HG03442 (cell line): ENCODE results near the gene PLVAP.

Experiments
- ATAC-seq: cut with Tn5 transposase; IDR thresholded peaks from one replicate; pipeline ENCODE4 v1.9.1; 2021; ENCODE audit warnings: mild to moderate bottlenecking, moderate library complexity; ENCODE audit not compliant: unreplicated experiment

The PLVAP gene

DNA sequence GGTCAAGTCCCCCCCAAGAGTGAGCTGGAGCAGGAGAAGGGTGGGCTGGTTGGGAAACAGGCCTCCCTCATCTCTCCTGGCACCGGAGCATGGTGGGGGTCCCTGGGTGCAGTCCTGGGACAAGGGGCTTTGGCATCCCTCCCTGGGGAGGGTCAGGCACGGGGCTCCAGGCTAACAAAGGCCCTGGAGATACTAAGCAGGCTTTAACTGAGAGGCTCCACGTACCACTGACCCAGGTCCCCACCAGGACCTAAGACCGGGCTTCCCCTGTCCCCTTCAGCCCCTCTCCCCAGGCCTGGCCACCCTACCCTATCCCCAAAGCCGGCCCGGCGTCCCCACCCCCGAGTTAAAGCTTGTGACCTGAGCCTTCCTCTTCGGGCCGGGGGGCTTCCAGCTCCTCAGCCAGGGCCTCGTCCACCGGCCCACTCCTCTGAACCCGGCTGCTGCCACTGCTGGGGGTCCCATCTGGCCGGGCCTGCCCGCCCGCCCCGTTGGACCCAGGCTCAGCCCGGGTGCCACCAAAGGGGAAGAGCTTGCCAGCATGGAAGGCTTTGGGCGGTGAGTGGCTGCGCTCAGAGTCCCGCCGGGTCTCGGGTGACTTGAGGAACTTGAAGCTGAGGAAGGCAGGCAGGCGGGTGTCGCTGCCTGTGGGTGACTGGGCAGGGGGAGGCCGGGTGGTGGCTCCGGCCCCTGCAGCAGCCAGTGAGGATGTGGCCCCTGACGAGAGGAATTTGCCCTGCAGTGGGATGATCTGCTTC is 52.6 kb downstream of the PLVAP start:
- no peak for ATAC-seq

GRCh38 chr19:17323964-17324332 is 53.2 kb downstream of the PLVAP start:
- no peak for ATAC-seq

GRCh38 chr19:17323300-17323963 is 53.7 kb downstream of the PLVAP start:
- no peak for ATAC-seq

DNA sequence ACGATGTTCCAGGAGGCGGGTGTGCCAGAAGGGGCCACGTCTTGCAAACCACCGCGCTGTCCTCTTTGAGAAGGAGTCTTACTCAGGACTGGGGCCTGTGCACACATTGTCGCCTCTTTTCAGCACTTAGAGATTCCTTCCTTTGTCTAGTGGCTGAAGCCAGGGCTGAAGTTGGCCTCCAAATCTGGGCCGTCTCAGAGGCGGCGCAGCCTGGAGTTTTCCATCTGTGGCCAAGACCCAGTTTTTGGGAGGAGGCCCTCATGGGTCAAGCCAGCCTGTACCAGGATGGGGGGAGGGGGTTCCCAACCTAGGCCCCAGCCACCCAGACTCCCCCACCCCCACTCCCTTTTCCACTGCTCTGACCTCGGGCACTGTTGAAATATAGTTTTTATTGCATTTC is 54.3 kb downstream of the PLVAP start:
- no peak for ATAC-seq

- no peak for ATAC-seq
Observed at GRCh38 chr19:17321655-17322489, 55.3 kb downstream of the PLVAP start.

GRCh38 chr19:17320435-17320834 is 56.7 kb downstream of the PLVAP start:
- ATAC-seq, result no peak

- ATAC-seq, result no peak
Observed at GRCh38 chr19:17319473-17320238, 57.5 kb downstream of the PLVAP start.

DNA sequence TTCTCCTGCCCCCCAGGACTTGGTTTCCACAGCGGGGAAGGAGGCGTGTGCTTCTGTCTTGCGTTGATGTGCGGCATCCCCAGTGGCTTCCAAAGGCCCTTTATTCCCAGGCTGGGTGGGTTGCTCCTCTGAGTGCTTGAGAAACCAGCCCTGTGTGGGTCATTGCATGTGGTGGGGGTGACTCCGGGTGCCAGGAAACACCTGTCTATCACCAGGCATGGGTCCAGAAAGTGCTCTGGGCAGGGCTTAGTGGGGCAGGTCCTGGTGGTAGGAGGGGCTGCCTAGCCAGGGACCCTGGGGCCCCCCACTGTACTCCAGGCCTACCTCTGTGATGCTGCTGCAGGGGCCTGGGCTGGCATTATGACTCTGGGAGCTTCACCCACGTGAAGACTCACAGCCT is 58.2 kb downstream of the PLVAP start:
- no peak for ATAC-seq

GRCh38 chr19:17314007-17314593 is 63.0 kb downstream of the PLVAP start:
- ATAC-seq, result no peak

GRCh38 chr19:17312189-17313113 is 64.7 kb downstream of the PLVAP start:
- ATAC-seq, result no peak

DNA sequence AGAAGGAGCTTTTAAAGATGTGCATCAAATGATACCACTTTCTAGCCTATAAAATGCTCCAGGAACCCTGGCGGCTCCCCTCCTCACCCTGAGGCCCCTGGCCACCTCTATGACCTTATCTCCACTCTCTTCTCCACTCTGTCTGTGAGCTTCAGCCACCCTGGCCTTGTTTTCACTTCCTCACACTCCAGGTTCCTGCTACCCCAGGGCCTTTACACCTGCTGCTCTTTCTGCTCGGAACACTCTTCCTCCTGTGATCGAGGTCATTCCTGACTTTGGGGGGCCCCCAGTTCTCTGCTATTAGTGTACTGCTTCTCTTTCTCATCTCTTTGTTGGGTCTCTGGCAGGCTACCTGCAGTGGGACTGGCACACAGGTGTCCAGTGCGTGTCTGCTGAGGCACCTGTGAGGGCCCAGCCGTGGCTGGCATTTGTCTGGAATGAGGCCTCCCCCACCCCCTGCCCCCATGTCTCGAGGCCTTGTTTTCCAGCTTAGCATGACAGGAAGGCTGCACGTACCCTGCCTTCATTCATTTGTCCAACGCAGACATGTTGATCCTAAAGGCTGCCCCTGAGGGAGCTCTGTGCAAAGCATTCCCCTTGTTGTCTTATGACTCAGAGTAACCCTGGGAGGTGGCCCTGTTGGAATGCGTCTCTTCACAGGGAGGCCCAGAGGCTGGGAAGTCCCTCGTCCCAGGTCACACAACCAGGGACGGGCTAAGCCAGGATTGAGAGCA is 65.5 kb downstream of the PLVAP start:
- ATAC-seq, result no peak

DNA sequence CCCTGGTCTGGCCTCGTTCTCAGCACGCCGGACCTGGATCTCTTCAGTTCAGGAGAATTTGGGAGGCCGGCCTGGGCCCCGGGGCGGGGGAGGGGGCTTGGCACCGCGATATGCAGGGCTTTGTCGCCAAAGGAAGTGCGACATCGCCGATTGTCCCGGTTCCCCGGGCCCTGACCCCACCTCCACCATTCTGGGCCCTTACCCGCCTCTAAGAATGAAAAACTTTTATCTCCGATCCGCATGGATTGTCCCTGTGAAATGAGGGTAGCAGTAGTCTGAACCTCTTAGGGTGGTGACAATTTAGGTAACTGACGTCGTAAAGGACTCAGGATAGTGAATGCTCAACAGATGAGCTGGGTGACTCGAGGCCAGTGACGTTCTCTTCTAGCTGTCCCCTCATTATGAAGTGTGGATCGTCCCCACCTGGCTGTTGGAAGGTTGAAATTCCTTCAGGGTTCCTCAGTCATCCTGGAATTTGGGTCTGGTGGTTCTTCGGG is 67.1 kb downstream of the PLVAP start:
- ATAC-seq, result no peak

GRCh38 chr19:17309198-17309964 is 67.8 kb downstream of the PLVAP start, which contains the start of gene DDA1:
TSS of gene DDA1 (plus strand) at chr19:17309563. CDS start at chr19:17309655, 92 bp downstream.
- peak; percentile 52 for ATAC-seq

DNA sequence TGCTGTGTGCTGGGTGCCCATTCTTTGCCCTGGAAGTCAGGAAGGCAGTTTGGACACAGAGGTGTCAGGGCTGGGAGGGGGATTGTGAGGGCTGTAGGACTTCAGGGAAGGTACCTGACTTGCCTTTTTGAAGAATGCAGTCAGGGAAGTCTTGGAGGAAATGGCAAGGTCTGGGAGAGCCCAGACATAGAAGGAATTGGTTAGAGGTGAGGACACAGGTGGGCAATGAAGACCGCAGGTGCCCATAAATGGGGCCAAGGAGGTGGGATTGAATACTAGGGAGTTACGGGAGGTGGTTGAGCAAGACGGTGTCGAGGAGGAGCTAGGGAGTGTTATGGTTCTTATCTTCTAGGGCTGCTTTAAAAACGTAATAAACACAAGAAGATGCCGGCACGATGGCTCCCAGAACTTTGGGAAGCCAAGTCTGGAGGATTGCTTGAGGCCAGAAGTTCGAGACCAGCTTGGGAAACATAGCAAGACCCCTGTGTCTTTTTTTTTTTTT is 69.2 kb downstream of the PLVAP start:
- ATAC-seq, result no peak

GRCh38 chr19:17306285-17306714 is 70.8 kb downstream of the PLVAP start:
- ATAC-seq, result no peak

- ATAC-seq, result peak; percentile 68
Observed at GRCh38 chr19:17305517-17306284, 71.4 kb downstream of the PLVAP start, which contains the start of gene MRPL34. TSS of gene MRPL34 (plus strand) at chr19:17305872. CDS start at chr19:17305893, 21 bp downstream.

- no peak for ATAC-seq
Observed at GRCh38 chr19:17305216-17305516, 72.0 kb downstream of the PLVAP start.
